ENCODE measurements around the gene PEX16. TPM values are rescaled to one million over a fixed set of nuclear protein-coding genes. Genes with fewer than 3 reads are reported as not detected.

PEX16 gene
- total and polyA plus RNA-seq, 8 donors = 10.0 to 23.4 (median 14.0) TPM

GRCh38 chr11:45885921-45886721 is 31.6 kb downstream of the PEX16 start:
- H3K27ac ChIP-seq = no peak overlapping the region
- intact Hi-C loops (cut with DNase I) = no loop called here
- peaks cover 0 to 29% of the 10 kb centered on the region in 2 donors for H3K27me3 ChIP-seq
- no peaks in the 10 kb centered on the region for H3K9me3 ChIP-seq
- DNase-seq (peak in 1 of 4 donors; percentile 66), ATAC-seq (no peak)
- H3K4me3 ChIP-seq = peak overlapping the region; percentile 32 to 44
- H3K36me3 ChIP-seq = peaks cover 0 to 18% of the 10 kb centered on the region in 2 donors
- TF ChIP-seq CTCF (IDR thresholded peaks at IDR 0.05) = no peak
- peaks cover 0 to 7% of the 10 kb centered on the region in 2 donors for H3K4me1 ChIP-seq

GRCh38 chr11:45885274-45885920 is 32.3 kb downstream of the PEX16 start, which contains the start of gene MAPK8IP1:
Gene MAPK8IP1 (plus strand): TSS chr11:45885651. CDS start chr11:45885821, 170 bp downstream.
- peaks cover 0 to 29% of the 10 kb centered on the region in 2 donors for H3K27me3 ChIP-seq
- H3K27ac ChIP-seq = no peak within 1 kb of the TSS
- peak within 1 kb of the TSS; percentile 32 to 44 for H3K4me3 ChIP-seq
- peak in 2 of 4 donors; percentile 54 to 86 for DNase-seq
- intact Hi-C loops (cut with DNase I) = no loop called here
- TF ChIP-seq CTCF (IDR thresholded peaks at IDR 0.05) = no peak
- H3K9me3 ChIP-seq = no peaks in the 10 kb centered on the region
- peaks cover 0 to 7% of the 10 kb centered on the region in 2 donors for H3K4me1 ChIP-seq
- peaks cover 0 to 26% of the 10 kb centered on the region in 2 donors for H3K36me3 ChIP-seq
- ATAC-seq = peak; percentile 90

- intact Hi-C loops (cut with DNase I) = no loop called here
- Histone ChIP-seq H3K9me3 (no peaks in the 10 kb centered on the region), H3K27ac (no peak overlapping the region), H3K4me1 (peaks cover 0 to 7% of the 10 kb centered on the region in 2 donors), H3K36me3 (peaks cover 0 to 33% of the 10 kb centered on the region in 2 donors), H3K27me3 (peaks cover 0 to 29% of the 10 kb centered on the region in 2 donors), H3K4me3 (peak overlapping the region in 1 of 2 donors; percentile 44)
- DNase-seq = no peak
- ATAC-seq = no peak
- no peak for TF ChIP-seq CTCF (IDR thresholded peaks at IDR 0.05)
Observed at GRCh38 chr11:45884596-45885185, 33.0 kb downstream of the PEX16 start.

- no peaks in the 10 kb centered on the region for H3K9me3 ChIP-seq
- intact Hi-C loops (cut with DNase I) = no loop called here
- ATAC-seq (no peak), DNase-seq (no peak)
- TF ChIP-seq CTCF (IDR thresholded peaks at IDR 0.05) = no peak
- peaks cover 0 to 20% of the 10 kb centered on the region in 2 donors for H3K27me3 ChIP-seq
- H3K4me1 ChIP-seq = peaks cover 0 to 7% of the 10 kb centered on the region in 2 donors
- peaks cover 0 to 56% of the 10 kb centered on the region in 2 donors for H3K36me3 ChIP-seq
- no peak overlapping the region for H3K27ac ChIP-seq
- no peak overlapping the region for H3K4me3 ChIP-seq
Observed at GRCh38 chr11:45881708-45882368, 35.8 kb downstream of the PEX16 start.

Measured in left lung (tissue), 10 donors.